Astrocyte (in vitro differentiated cells and primary cell): ENCODE measurements around the gene UBE3C. TPM values are rescaled to one million over a fixed set of nuclear protein-coding genes. Genes with fewer than 3 reads are reported as not detected.
"Not testable (repeated sequence)": the region's sequence is repeated elsewhere in the genome, so short reads cannot be mapped to it uniquely, and the experiment has no call there.

ENCODE experiments used
- DNase-seq: peaks from one replicate; pipeline ENCODE4 v3.0.0-alpha.2; 2010; ENCODE audit warnings: low read depth
- FAIRE-seq: peaks from 2 replicates; lab custom pipeline; 2011; peaks lifted over from hg19 to GRCh38; lab: Jason Lieb, UNC
- H2AFZ ChIP-seq: 2 replicates; pipeline ENCODE4 v1.6.0; 2012; ENCODE audit warnings: low read depth, low read length, inconsistent platforms
- H3K27ac ChIP-seq: 2 replicates; pipeline ENCODE4 v1.5.1; 2011; ENCODE audit warnings: low read depth, low read length, inconsistent platforms
- H3K27me3 ChIP-seq: 2 replicates; pipeline ENCODE4 v1.6.0; 2011; ENCODE audit warnings: low read length, inconsistent platforms; ENCODE audit not compliant: insufficient read depth
- H3K36me3 ChIP-seq: 2 replicates; pipeline ENCODE4 v1.5.1; 2011; ENCODE audit warnings: low read length, inconsistent platforms; ENCODE audit not compliant: insufficient read depth
- H3K4me1 ChIP-seq: 2 replicates; pipeline ENCODE4 v1.5.1; 2011; ENCODE audit warnings: low read length, inconsistent platforms; ENCODE audit not compliant: insufficient read depth
- H3K4me2 ChIP-seq: 2 replicates; pipeline ENCODE4 v1.6.0; 2012; ENCODE audit warnings: low read length, inconsistent platforms
- H3K4me3 ChIP-seq: 2 replicates; pipeline ENCODE4 v1.5.1; 2011; ENCODE audit warnings: low read depth, mild to moderate bottlenecking, low read length, inconsistent platforms; ENCODE audit not compliant: insufficient read depth
- H3K79me2 ChIP-seq: 2 replicates; pipeline ENCODE4 v1.6.0; 2012; ENCODE audit warnings: mild to moderate bottlenecking, low read length, inconsistent platforms; ENCODE audit not compliant: insufficient read depth
- H3K9ac ChIP-seq: 2 replicates; pipeline ENCODE4 v1.6.0; 2012; ENCODE audit warnings: mild to moderate bottlenecking, low read length, inconsistent platforms
- H3K9me3 ChIP-seq: 2 replicates; pipeline ENCODE4 v1.5.1; 2012; ENCODE audit warnings: low read depth, mild to moderate bottlenecking, low read length, inconsistent platforms; ENCODE audit not compliant: insufficient read depth
- H4K20me1 ChIP-seq: 2 replicates; pipeline ENCODE4 v1.6.0; 2012; ENCODE audit warnings: low read length, inconsistent platforms; ENCODE audit not compliant: insufficient read depth
- H3K27ac Mint-ChIP-seq: one replicate; pipeline ENCODE4 v1.8.0; 2021; ENCODE audit warnings: mild to moderate bottlenecking, mixed read lengths; ENCODE audit not compliant: unreplicated experiment
- H3K27me3 Mint-ChIP-seq: one replicate; pipeline ENCODE4 v1.8.0; 2021; ENCODE audit warnings: low read depth, mixed read lengths; ENCODE audit not compliant: unreplicated experiment
- H3K36me3 Mint-ChIP-seq: one replicate; pipeline ENCODE4 v1.8.0; 2021; ENCODE audit warnings: low read depth, mixed read lengths; ENCODE audit not compliant: unreplicated experiment
- H3K4me1 Mint-ChIP-seq: one replicate; pipeline ENCODE4 v1.8.0; 2021; ENCODE audit warnings: low read depth, mixed read lengths; ENCODE audit not compliant: unreplicated experiment
- H3K4me3 Mint-ChIP-seq: one replicate; pipeline ENCODE4 v1.8.0; 2021; ENCODE audit warnings: mild to moderate bottlenecking, moderate library complexity, mixed read lengths; ENCODE audit not compliant: unreplicated experiment
- H3K9me3 Mint-ChIP-seq: one replicate; pipeline ENCODE4 v1.8.0; 2021; ENCODE audit warnings: mild to moderate bottlenecking, mixed read lengths; ENCODE audit not compliant: unreplicated experiment
- EZH2 ChIP-seq: IDR thresholded peaks from 2 replicates; pipeline ENCODE4 v1.6.1; 2012; ENCODE audit warnings: mild to moderate bottlenecking, low read length, inconsistent platforms; ENCODE audit not compliant: insufficient read depth
- total RNA-seq: library from RNA; stranded (reverse); gene quantifications from 2 replicates; pipeline ENCODE4 v1.2.1, GENCODE V29; 2021
- TF ChIP-seq, protein P1 (sequence below): IDR thresholded peaks from 2 replicates; pipeline ENCODE4 v1.5.1; 2011; ENCODE audit warnings: low read depth, mild to moderate bottlenecking, inconsistent platforms, low read length, moderate library complexity; ENCODE audit not compliant: insufficient read depth

UBE3C gene
- total RNA-seq, 1 donor from 2014 or later: 76.9 TPM

DNA sequence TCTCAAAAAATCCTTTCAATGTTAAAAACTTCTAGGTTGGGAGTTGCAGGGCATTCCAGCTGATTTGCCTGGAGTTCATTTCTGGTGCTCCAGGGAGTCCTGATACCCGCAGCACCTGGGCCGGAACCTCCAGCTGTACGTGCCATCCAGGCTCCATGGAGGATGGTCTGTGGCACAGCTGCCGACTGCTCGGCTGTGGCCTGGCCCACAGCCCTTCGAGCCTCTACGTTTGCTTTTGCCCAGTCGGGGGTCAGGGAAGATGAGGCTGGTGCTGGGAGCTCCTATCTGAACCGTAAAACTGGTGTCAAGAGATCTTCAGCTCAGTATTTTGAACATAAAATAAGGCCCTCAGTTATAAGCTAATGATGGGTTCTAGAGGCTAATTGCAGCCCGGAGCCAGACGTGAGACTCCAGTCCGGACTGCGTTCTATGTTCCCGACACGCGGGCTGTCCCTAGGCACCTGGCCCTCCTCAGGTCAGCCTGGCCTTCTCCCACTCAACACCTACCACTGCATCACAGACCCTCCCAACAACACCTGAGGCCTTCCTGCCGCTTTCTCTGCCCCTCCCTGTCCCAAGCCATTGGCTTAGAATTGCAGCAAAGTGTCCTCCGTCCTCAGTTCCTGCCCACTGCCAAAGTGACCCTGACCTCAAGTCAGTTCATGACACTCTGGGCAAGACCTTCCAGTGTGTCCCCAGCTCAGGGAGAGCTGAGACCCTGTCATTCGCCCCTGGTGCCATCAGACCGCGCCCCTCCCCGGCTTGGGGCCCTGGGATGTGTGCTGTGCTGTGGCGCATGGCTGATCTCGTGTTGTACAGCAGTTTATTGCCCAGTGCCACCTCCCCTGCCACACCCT, 133.9 kb downstream of the UBE3C start:
- Histone ChIP-seq H3K9me3 (no peaks in the 10 kb centered on the region), H3K4me1 (peaks cover 37% of the 10 kb centered on the region), H3K9ac (peak overlapping the region; percentile 62), H3K4me3 (no peak overlapping the region), H3K27ac (peak overlapping the region; percentile 85), H3K27me3 (no peaks in the 10 kb centered on the region), H3K4me2 (peak overlapping the region; percentile 34), H3K79me2 (no peaks in the 10 kb centered on the region), H4K20me1 (no peaks in the 10 kb centered on the region), H3K36me3 (peaks cover 16% of the 10 kb centered on the region), H2AFZ (no peak overlapping the region)
- no peak for DNase-seq
- Mint-ChIP-seq H3K36me3 (peaks cover 24% of the 10 kb centered on the region), H3K4me1 (peaks cover 23% of the 10 kb centered on the region), H3K27ac (peak overlapping the region; percentile 79), H3K27me3 (no peaks in the 10 kb centered on the region), H3K9me3 (no peaks in the 10 kb centered on the region), H3K4me3 (peak overlapping the region; percentile 60)
- TF ChIP-seq, protein P1, sequence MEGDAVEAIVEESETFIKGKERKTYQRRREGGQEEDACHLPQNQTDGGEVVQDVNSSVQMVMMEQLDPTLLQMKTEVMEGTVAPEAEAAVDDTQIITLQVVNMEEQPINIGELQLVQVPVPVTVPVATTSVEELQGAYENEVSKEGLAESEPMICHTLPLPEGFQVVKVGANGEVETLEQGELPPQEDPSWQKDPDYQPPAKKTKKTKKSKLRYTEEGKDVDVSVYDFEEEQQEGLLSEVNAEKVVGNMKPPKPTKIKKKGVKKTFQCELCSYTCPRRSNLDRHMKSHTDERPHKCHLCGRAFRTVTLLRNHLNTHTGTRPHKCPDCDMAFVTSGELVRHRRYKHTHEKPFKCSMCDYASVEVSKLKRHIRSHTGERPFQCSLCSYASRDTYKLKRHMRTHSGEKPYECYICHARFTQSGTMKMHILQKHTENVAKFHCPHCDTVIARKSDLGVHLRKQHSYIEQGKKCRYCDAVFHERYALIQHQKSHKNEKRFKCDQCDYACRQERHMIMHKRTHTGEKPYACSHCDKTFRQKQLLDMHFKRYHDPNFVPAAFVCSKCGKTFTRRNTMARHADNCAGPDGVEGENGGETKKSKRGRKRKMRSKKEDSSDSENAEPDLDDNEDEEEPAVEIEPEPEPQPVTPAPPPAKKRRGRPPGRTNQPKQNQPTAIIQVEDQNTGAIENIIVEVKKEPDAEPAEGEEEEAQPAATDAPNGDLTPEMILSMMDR: no peak
- TF ChIP-seq EZH2: no peak
- no peak for FAIRE-seq

DNA sequence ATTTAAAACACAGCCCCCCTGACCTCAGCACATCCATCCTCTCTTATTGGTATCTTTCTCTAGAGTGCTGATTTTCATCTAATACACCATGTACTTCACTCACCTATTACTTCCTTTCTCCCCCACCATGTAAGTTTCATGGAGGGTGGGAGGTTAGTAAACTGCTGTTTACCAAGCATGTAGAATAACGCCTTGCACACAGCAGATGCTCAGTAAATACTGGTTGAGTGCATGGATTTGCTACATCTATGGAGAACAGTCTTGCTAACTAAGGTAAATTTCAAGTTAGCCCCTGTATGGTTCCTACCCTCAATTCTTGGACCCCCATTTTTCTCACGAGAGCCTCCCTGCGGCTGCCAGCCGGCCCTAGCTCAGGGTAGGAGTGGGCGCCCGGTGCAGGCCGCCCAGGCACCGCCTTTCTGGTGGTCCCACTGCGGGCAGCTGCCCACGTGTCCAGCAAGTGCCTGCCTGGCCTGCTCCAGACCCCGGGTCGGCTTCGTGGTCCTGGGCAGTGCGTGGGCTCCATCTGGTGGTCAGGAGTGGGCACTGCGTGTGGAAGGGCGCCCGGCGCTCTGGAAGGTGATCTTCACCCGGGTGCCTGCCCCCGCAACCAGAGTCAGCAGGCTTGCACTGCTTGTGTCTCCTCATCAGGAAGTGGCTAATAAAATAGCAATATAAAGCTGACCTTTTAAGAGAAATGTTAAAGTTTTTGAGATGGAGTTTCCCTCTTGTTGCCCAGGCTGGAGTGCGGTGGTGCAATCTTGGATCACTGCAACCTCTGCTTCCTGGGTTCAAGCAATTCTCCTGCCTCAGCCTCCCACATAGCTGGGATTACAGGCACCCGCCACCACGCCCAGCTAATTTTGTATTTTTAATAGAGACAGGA, 134.7 kb downstream of the UBE3C start:
- no peaks in the 10 kb centered on the region for H3K9me3 ChIP-seq
- peaks cover 37% of the 10 kb centered on the region for H3K4me1 ChIP-seq
- H3K27ac ChIP-seq: peak overlapping the region; percentile 85
- no peaks in the 10 kb centered on the region for H3K27me3 ChIP-seq
- peak overlapping the region; percentile 62 for H3K9ac ChIP-seq
- Mint-ChIP-seq H3K4me1 (peaks cover 23% of the 10 kb centered on the region), H3K27ac (peak overlapping the region; percentile 79), H3K27me3 (no peaks in the 10 kb centered on the region), H3K9me3 (no peaks in the 10 kb centered on the region), H3K4me3 (peak overlapping the region; percentile 60), H3K36me3 (peaks cover 21% of the 10 kb centered on the region)
- H3K36me3 ChIP-seq: peaks cover 9% of the 10 kb centered on the region
- no peak overlapping the region for H3K4me3 ChIP-seq
- FAIRE-seq (no peak), DNase-seq (peak; percentile 43)
- TF ChIP-seq, protein P1: peak; percentile 81
- no peak for TF ChIP-seq EZH2
- H3K4me2 ChIP-seq: peak overlapping the region; percentile 18
- H3K79me2 ChIP-seq: no peaks in the 10 kb centered on the region
- H2AFZ ChIP-seq: no peak overlapping the region
- no peaks in the 10 kb centered on the region for H4K20me1 ChIP-seq

DNA sequence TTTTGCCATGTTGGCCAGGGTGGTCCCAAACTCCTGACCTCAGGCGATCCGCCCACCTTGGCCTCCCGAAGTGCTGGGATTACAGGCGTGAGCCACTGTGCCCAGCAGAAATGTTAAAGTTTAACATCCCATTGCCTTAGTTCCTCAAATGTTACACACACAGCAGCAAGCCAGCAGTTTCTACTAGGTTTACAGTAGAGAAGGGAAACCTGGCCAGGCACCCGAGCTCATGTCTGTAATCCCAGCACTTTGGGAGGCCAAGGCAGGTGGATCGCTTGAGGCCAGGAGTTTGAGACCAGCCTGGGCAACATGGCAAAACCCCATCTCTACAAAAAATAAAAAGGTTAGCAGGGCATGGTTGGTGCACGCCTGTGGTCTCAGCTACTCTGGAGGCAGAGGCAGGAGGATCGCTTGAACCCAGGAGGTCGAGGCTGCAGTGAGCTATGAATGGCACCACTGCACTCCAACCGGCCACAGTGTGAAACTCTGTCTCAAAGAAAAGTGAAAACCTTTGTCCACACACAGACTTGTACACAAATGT, 135.4 kb downstream of the UBE3C start:
- not testable (repeated sequence) for H3K9me3 ChIP-seq, H3K4me2 ChIP-seq, H3K79me2 ChIP-seq, H3K4me3 Mint-ChIP-seq, H2AFZ ChIP-seq, H3K36me3 ChIP-seq, H3K27ac Mint-ChIP-seq, H3K27me3 ChIP-seq, H4K20me1 ChIP-seq, H3K9ac ChIP-seq, H3K27me3 Mint-ChIP-seq, H3K27ac ChIP-seq, DNase-seq, H3K4me3 ChIP-seq, H3K9me3 Mint-ChIP-seq, FAIRE-seq
- H3K36me3 Mint-ChIP-seq: peaks cover 17% of the 10 kb centered on the region
- peaks cover 20% of the 10 kb centered on the region for H3K4me1 Mint-ChIP-seq
- H3K4me1 ChIP-seq: peaks cover 39% of the 10 kb centered on the region
